GM21825 (cell line): ENCODE data around the gene PLEKHG2.
"Not testable (repeated sequence)": the region's sequence is repeated elsewhere in the genome, so short reads cannot be mapped to it uniquely, and the experiment has no call there.

Source experiments
- ATAC-seq: cut with Tn5 transposase; IDR thresholded peaks from one replicate; pipeline ENCODE4 v1.9.1; 2021; ENCODE audit warnings: mild to moderate bottlenecking, moderate library complexity; ENCODE audit not compliant: unreplicated experiment

PLEKHG2 gene

GRCh38 chr19:39412100-39412866, at the start of gene PLEKHG2:
Gene PLEKHG2 (plus strand): TSS chr19:39412669. CDS start chr19:39414087, 1,418 bp downstream.
- peak; percentile 39 for ATAC-seq

- ATAC-seq, result no peak
Observed at GRCh38 chr19:39362682-39363657, 49.5 kb upstream of the PLEKHG2 start.

- ATAC-seq, result no peak
Observed at GRCh38 chr19:39363901-39364457, 48.5 kb upstream of the PLEKHG2 start.

- ATAC-seq, result no peak
Observed at GRCh38 chr19:39365531-39365930, 46.9 kb upstream of the PLEKHG2 start.

GRCh38 chr19:39369200-39369599, 43.3 kb upstream of the PLEKHG2 start:
- no peak for ATAC-seq

- ATAC-seq, result no peak
Observed at GRCh38 chr19:39370735-39371134, 41.7 kb upstream of the PLEKHG2 start.

GRCh38 chr19:39372047-39372802, 40.2 kb upstream of the PLEKHG2 start:
- no peak for ATAC-seq

GRCh38 chr19:39372941-39373340, 39.5 kb upstream of the PLEKHG2 start:
- no peak for ATAC-seq

- no peak for ATAC-seq
Observed at GRCh38 chr19:39375929-39376328, 36.5 kb upstream of the PLEKHG2 start.

GRCh38 chr19:39377373-39378362, 34.8 kb upstream of the PLEKHG2 start:
- ATAC-seq, result no peak

- ATAC-seq, result not testable (repeated sequence)
Observed at GRCh38 chr19:39379366-39379765, 33.1 kb upstream of the PLEKHG2 start.

- no peak for ATAC-seq
Observed at GRCh38 chr19:39379865-39380396, 32.5 kb upstream of the PLEKHG2 start.

- ATAC-seq, result no peak
Observed at GRCh38 chr19:39380521-39381502, 31.7 kb upstream of the PLEKHG2 start.

GRCh38 chr19:39381910-39382611, 30.4 kb upstream of the PLEKHG2 start:
- no peak for ATAC-seq

- no peak for ATAC-seq
Observed at GRCh38 chr19:39382991-39383828, 29.3 kb upstream of the PLEKHG2 start.

GRCh38 chr19:39384839-39385568, 27.5 kb upstream of the PLEKHG2 start:
- ATAC-seq, result no peak
